Lung (tissue), 12 donors: ENCODE results near the gene TAB3. TPM values are rescaled to one million over a fixed set of nuclear protein-coding genes. Genes with fewer than 3 reads are reported as not detected.

Experiments used
- ATAC-seq: fragments of 200-7000 bp; cut with Tn5 transposase; one replicate; pipeline ENCODE4 v1.9.1; 2020; ENCODE audit warnings: moderate number of reproducible peaks; ENCODE audit not compliant: insufficient read depth, low FRiP score
- DNase-seq, 3 donors: peaks; one replicate each; pipeline ENCODE4 v3.0.0-alpha.2; 2013 to 2017
- H3K27ac ChIP-seq, 2 donors: one replicate each; pipeline ENCODE4 v1.5.1; 2013; ENCODE audit warnings: mild to moderate bottlenecking in 2 of 2, moderate library complexity in 2 of 2, control low read depth in 1 of 2, inconsistent platforms in 1 of 2, low read depth in 1 of 2, low read length in 1 of 2
- H3K27me3 ChIP-seq, 3 donors: one replicate each; pipeline ENCODE4 v1.5.1; 2013; ENCODE audit warnings: low read length in 2 of 3; ENCODE audit not compliant: control insufficient read depth in 3 of 3, insufficient read depth in 3 of 3
- H3K36me3 ChIP-seq, 4 donors: one replicate each; pipeline ENCODE4 v1.5.1; 2013; ENCODE audit warnings: low read length in 4 of 4, mild to moderate bottlenecking in 1 of 4, moderate library complexity in 1 of 4; ENCODE audit not compliant: control insufficient read depth in 4 of 4, insufficient read depth in 4 of 4
- H3K4me1 ChIP-seq, 5 donors: one replicate each; pipeline ENCODE4 v1.5.1; 2013; ENCODE audit warnings: low read length in 5 of 5, mild to moderate bottlenecking in 2 of 5, moderate library complexity in 1 of 5; ENCODE audit not compliant: control insufficient read depth in 5 of 5, insufficient read depth in 5 of 5
- H3K4me3 ChIP-seq: one replicate; pipeline ENCODE4 v1.5.1; 2013; ENCODE audit warnings: mild to moderate bottlenecking, control low read depth, moderate library complexity
- H3K9ac ChIP-seq, 2 donors: one replicate each; pipeline ENCODE4 v1.5.1; 2013; ENCODE audit warnings: low read length in 2 of 2, control low read depth in 1 of 2; ENCODE audit not compliant: insufficient read depth in 1 of 2
- H3K9me3 ChIP-seq, 4 donors: one replicate each; pipeline ENCODE4 v1.5.1; 2013; ENCODE audit warnings: low read length in 3 of 4, mild to moderate bottlenecking in 1 of 4, moderate library complexity in 1 of 4; ENCODE audit not compliant: control insufficient read depth in 4 of 4, insufficient read depth in 3 of 4
- CTCF ChIP-seq: IDR thresholded peaks from 2 replicates; pipeline ENCODE4 v1.5.1; 2012; ENCODE audit warnings: mild to moderate bottlenecking; ENCODE audit errors: control extremely low read depth, extremely low read depth
- WGBS, 2 donors: extraction: QIAGEN DNeasy Blood & Tissue Kit; methylation state at CpG; one replicate each; pipeline ENCODE4 v1.1.7; 2013; 5-methylcytosine and 5-hydroxymethylcytosine counted together
- polyA plus RNA-seq, 2 donors: library from polyadenylated mRNA; stranded (reverse); fragments of 200-250 nt; gene quantifications; one replicate each; pipeline ENCODE4 v1.2.1, GENCODE V29; 2013
- total RNA-seq, 2 donors: library from RNA; depleted of rRNA in 1 of 2; stranded (reverse); fragments of >200 nt in 1 of 2; gene quantifications; one replicate each; pipeline ENCODE4 v1.2.1, GENCODE V29; 2014 to 2021
- donor health status: control.
- donor health status: control.
- donor health status: Bipolar disorder and iron deficiency.
- donor health status: healthy.
- donor health status: DM: yes; HTN: yes; CAD: no.

The TAB3 gene
- total and polyA plus RNA-seq, 4 donors, result 7.6 to 24.8 (median 13.8) TPM

DNA sequence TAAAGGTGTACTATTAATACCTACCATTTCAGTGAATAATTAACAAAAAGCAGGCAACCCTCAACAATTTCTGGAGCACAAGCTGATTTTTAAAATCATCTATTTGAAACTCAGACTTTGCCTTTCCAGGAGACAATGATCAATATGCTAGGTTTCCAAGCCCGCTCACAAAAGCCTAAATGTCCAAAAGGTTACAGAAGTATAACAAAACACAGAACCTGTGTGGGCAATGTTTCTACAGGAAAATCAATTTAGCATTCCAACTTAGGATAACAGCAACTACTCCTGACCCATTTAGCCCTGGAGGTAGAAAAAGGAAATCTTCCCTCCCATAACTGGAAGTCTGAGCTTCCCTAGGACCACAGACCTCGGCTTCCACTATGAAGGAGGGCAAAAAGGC is 3.9 kb downstream of the TAB3 start:
- Histone ChIP-seq H3K27ac (no peak overlapping the region), H3K36me3 (no peaks in the 10 kb centered on the region), H3K27me3 (no peaks in the 10 kb centered on the region), H3K4me3 (no peak overlapping the region), H3K9me3 (peaks cover 0 to 5% (median 0%) of the 10 kb centered on the region in 4 donors), H3K4me1 (no peaks in the 10 kb centered on the region), H3K9ac (no peak overlapping the region)
- ATAC-seq, result no peak
- TF ChIP-seq CTCF, result no peak
- DNase-seq, result no peak
- 82 to 85% methylated on average over 2 of the region's 2 CpGs for WGBS, 2 donors

GRCh38 chrX:30883138-30883537 is 5.9 kb downstream of the TAB3 start:
- DNase-seq, result no peak
- Histone ChIP-seq H3K9ac (no peak overlapping the region), H3K27ac (no peak overlapping the region), H3K36me3 (no peaks in the 10 kb centered on the region), H3K4me1 (no peaks in the 10 kb centered on the region), H3K4me3 (no peak overlapping the region), H3K27me3 (no peaks in the 10 kb centered on the region), H3K9me3 (no peaks in the 10 kb centered on the region)
- 63 to 81% methylated on average over 2 of the region's 2 CpGs for WGBS, 2 donors
- no peak for ATAC-seq
- TF ChIP-seq CTCF, result no peak

DNA sequence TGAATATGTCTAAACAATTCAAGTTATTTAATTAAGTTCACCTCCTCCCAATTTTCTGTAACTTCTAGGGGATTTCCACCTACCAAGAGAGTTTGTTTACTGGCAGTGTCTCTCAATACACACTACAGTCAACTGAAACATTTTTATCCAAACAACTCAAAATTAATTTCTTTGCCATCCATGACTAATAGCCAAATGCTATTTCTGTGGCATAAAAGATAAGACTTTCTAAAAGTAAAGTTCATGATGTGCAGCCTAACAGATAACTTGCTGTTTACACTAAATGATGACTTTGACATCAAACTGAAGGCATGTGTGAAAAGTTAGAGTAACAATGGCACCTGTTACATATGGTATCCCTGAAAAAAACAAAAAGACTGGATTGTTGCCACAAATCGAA is 7.3 kb downstream of the TAB3 start:
- Histone ChIP-seq H3K4me1 (no peaks in the 10 kb centered on the region), H3K27me3 (no peaks in the 10 kb centered on the region), H3K9me3 (no peaks in the 10 kb centered on the region), H3K4me3 (no peak overlapping the region), H3K36me3 (no peaks in the 10 kb centered on the region), H3K9ac (no peak overlapping the region), H3K27ac (no peak overlapping the region)
- DNase-seq, result no peak
- no peak for TF ChIP-seq CTCF
- 84 to 94% methylated on average over 1 of the region's 1 CpG for WGBS, 2 donors
- ATAC-seq, result no peak

- ATAC-seq (no peak), DNase-seq (no peak)
- H3K4me3 ChIP-seq, result no peak overlapping the region
- no peak overlapping the region for H3K9ac ChIP-seq
- H3K4me1 ChIP-seq, result no peaks in the 10 kb centered on the region
- WGBS, 2 donors, result 45 to 94% methylated on average over 1 of the region's 1 CpG
- no peak overlapping the region for H3K27ac ChIP-seq
- H3K27me3 ChIP-seq, result no peaks in the 10 kb centered on the region
- H3K9me3 ChIP-seq, result no peaks in the 10 kb centered on the region
- TF ChIP-seq CTCF, result no peak
- H3K36me3 ChIP-seq, result no peaks in the 10 kb centered on the region
Observed at GRCh38 chrX:30881390-30881789, 7.7 kb downstream of the TAB3 start.
